Adrenal gland (tissue), 12 donors: ENCODE results near the gene BTBD6. TPM values are rescaled to one million over a fixed set of nuclear protein-coding genes. Genes with fewer than 3 reads are reported as not detected.
A peak's percentile ranks its signal among the peaks of the same experiment; 100 is the strongest.
"Not testable (repeated sequence)": the region's sequence is repeated elsewhere in the genome, so short reads cannot be mapped to it uniquely, and the experiment has no call there.

Experiments
- DNase-seq, 7 donors: peaks; one replicate each; pipeline ENCODE4 v3.0.0-alpha.2; 2019 to 2020
- H3K27ac ChIP-seq, 5 donors: fragments of 200-600 bp; sonication (generic) in 4 of 5; 1 replicate in 3 of 5; 2 replicates in 2 of 5; pipeline versions ENCODE4 v1.5.1 to v1.8.0; 2016 to 2020; ENCODE audit warnings: mild to moderate bottlenecking in 1 of 5
- H3K27me3 ChIP-seq: fragments of 200-600 bp; 2 replicates; pipeline ENCODE4 v1.8.0; 2021
- H3K36me3 ChIP-seq, 2 donors: fragments of 200-600 bp; replicated peaks in 1 of 2; 1 replicate in 1 of 2; 2 replicates in 1 of 2; pipeline versions ENCODE4 v1.5.1 to v1.8.0; 2018 to 2022
- H3K4me1 ChIP-seq, 2 donors: fragments of 200-600 bp; replicated peaks in 1 of 2; 1 replicate in 1 of 2; 2 replicates in 1 of 2; pipeline versions ENCODE4 v1.5.1 to v1.8.0; 2018 to 2021
- H3K4me3 ChIP-seq, 4 donors: fragments of 200-600 bp; sonication (generic) in 3 of 4; one replicate each; pipeline ENCODE4 v1.5.1; 2016 to 2018
- H3K9me3 ChIP-seq, 3 donors: fragments of 200-600 bp; sonication (generic) in 1 of 3; replicated peaks in 1 of 3; 1 replicate in 2 of 3; 2 replicates in 1 of 3; pipeline versions ENCODE4 v1.5.1 to v1.8.0; 2016 to 2021
- CTCF ChIP-seq, 6 experiments: fragments of 450-650 bp in 4 of 6; fragments of 200-600 bp in 2 of 6; sonication (generic) in 1 of 6; IDR thresholded peaks; 1 replicate in 5 of 6; 2 replicates in 1 of 6; pipeline versions ENCODE4 v1.5.1 to v1.8.0; 2016 to 2021; ENCODE audit warnings: antibody characterized with exemption in 6 of 6, mild to moderate bottlenecking in 2 of 6, moderate library complexity in 1 of 6
- POLR2A ChIP-seq, 2 donors: fragments of 450-650 bp; IDR thresholded peaks; one replicate each; pipeline ENCODE4 v1.6.1; 2017; ENCODE audit warnings: antibody characterized with exemption in 2 of 2, mild to moderate bottlenecking in 2 of 2, moderate library complexity in 1 of 2
- WGBS, 4 donors: extraction: QIAGEN DNeasy Blood & Tissue Kit in 2 of 4; methylation state at CpG; one replicate each; pipeline versions ENCODE4 v1.1.5 to v1.1.7; 2013 to 2017; 5-methylcytosine and 5-hydroxymethylcytosine counted together
- intact Hi-C, 2 donors: fragments of 100-400 bp; cut with DNase I; formaldehyde crosslinking; loops; one replicate each; pipeline versions ENCODE4 v1.14.1 to v1.15.0; 2022 to 2023
- polyA plus RNA-seq, 3 donors: library from polyadenylated mRNA; stranded (reverse); fragments of 200-250 nt in 2 of 3; fragments of 350-450 nt in 1 of 3; fragmentation: Illumina TruSeq in 1 of 3; extraction: RNeasy Lipid Tissue Mini Kit (QIAGEN cat#74804) in 1 of 3; gene quantifications; one replicate each; pipeline ENCODE4 v1.2.3, GENCODE V29; 2013 to 2014
- total RNA-seq, 9 donors: library from RNA; depleted of rRNA in 4 of 9; stranded (reverse); fragments of >200 nt in 4 of 9; fragments of 120-200 nt in 1 of 9; fragmentation: NEBNext Ultra II Directional in 1 of 9; extraction: Animal tissue kit (Norgen Biotek cat#: 25700) in 1 of 9; gene quantifications; one replicate each; pipeline versions ENCODE4 v1.1.0 to v1.2.4, GENCODE V29; 2013 to 2023
- donor health status: healthy with polysubstance abuse.
- donor health status: Bipolar disorder and iron deficiency.
- donor health status: DM: yes; HTN: yes; CAD: no.
- donor health status: DM: no; HTN: no; CAD: no.
- donor health status: DM: no; HTN: no; CAD: no.
- donor health status: DM: yes; HTN: yes; CAD: no.

The BTBD6 gene
- total and polyA plus RNA-seq, 12 donors, result 14.3 to 78.5 (median 33.6) TPM

GRCh38 chr14:105287249-105288102, 39.1 kb downstream of the BTBD6 start:
- peaks cover 0 to 2% of the 10 kb centered on the region in 2 donors for H3K4me1 ChIP-seq
- 79 to 93% (median 84%) methylated on average over 15 to 24 of the region's 24 CpGs for WGBS, 4 donors
- H3K36me3 ChIP-seq, result no peaks in the 10 kb centered on the region
- no peak for DNase-seq
- intact Hi-C loops, result no loop called here
- no peaks in the 10 kb centered on the region for H3K27me3 ChIP-seq
- H3K27ac ChIP-seq, result no peak overlapping the region
- no peak for TF ChIP-seq CTCF (IDR thresholded peaks at IDR 0.05)
- TF ChIP-seq POLR2A (IDR thresholded peaks at IDR 0.05), result no peak
- H3K9me3 ChIP-seq, result no peaks in the 10 kb centered on the region
- H3K4me3 ChIP-seq, result no peak overlapping the region

GRCh38 chr14:105288936-105289335, 40.6 kb downstream of the BTBD6 start:
- H3K36me3 ChIP-seq, H3K27ac ChIP-seq, H3K4me3 ChIP-seq, H3K27me3 ChIP-seq, intact Hi-C loops, H3K9me3 ChIP-seq, DNase-seq: not testable (repeated sequence)
- peaks cover 0 to 16% of the 10 kb centered on the region in 2 donors for H3K4me1 ChIP-seq
- WGBS, 4 donors, result 88 to 93% (median 92%) methylated on average over 6 of the region's 6 CpGs

- intact Hi-C loops, result no loop called here
- no peak overlapping the region for H3K4me3 ChIP-seq
- H3K27me3 ChIP-seq, result no peaks in the 10 kb centered on the region
- peaks cover 9 to 24% of the 10 kb centered on the region in 2 donors for H3K4me1 ChIP-seq
- H3K9me3 ChIP-seq, result no peaks in the 10 kb centered on the region
- TF ChIP-seq CTCF (IDR thresholded peaks at IDR 0.05) (no peak), POLR2A (IDR thresholded peaks at IDR 0.05) (no peak)
- 66 to 80% (median 70%) methylated on average over 8 to 13 of the region's 13 CpGs for WGBS, 4 donors
- no peak for DNase-seq
- H3K36me3 ChIP-seq, result no peaks in the 10 kb centered on the region
- H3K27ac ChIP-seq, result no peak overlapping the region
Measured at GRCh38 chr14:105290621-105291346, 42.5 kb downstream of the BTBD6 start.

GRCh38 chr14:105292826-105293711, 44.7 kb downstream of the BTBD6 start:
- Histone ChIP-seq H3K4me1 (peaks cover 9 to 24% of the 10 kb centered on the region in 2 donors), H3K4me3 (no peak overlapping the region), H3K36me3 (no peaks in the 10 kb centered on the region), H3K27ac (peak overlapping the region in 2 of 5 donors; percentile 0 to 76), H3K27me3 (no peaks in the 10 kb centered on the region), H3K9me3 (no peaks in the 10 kb centered on the region)
- peak in 1 of 7 donors; percentile 59 for DNase-seq
- WGBS, 4 donors, result 63 to 71% (median 67%) methylated on average over 6 to 26 of the region's 26 CpGs
- intact Hi-C loops, result no loop called here
- TF ChIP-seq POLR2A (IDR thresholded peaks at IDR 0.05) (no peak), CTCF (IDR thresholded peaks at IDR 0.05) (no peak)
